HepG2 (cell line): ENCODE measurements around the gene EPB41. TPM values are rescaled to one million over a fixed set of nuclear protein-coding genes. Genes with fewer than 3 reads are reported as not detected.

Experiments
- AHR ChIP-seq: IDR thresholded peaks from 2 replicates; pipeline ENCODE4 v1.6.1; 2018; ENCODE audit warnings: missing genetic modification reagents, missing compliant biosample characterization
- ETV5 ChIP-seq: IDR thresholded peaks from 2 replicates; pipeline ENCODE4 v1.6.1; 2018; ENCODE audit warnings: missing biosample characterization, missing genetic modification reagents, inconsistent platforms, borderline replicate concordance
- HNF4G ChIP-seq, 2 experiments: sonication (generic) in 1 of 2; formaldehyde crosslinking in 1 of 2; IDR thresholded peaks; 2 replicates each; pipeline versions ENCODE4 v1.4.0 to v1.6.1; 2011 to 2020; ENCODE audit warnings: borderline replicate concordance in 2 of 2, low read depth in 2 of 2, mild to moderate bottlenecking in 2 of 2, low read length in 1 of 2, missing genetic modification reagents in 1 of 2, moderate library complexity in 1 of 2
- PATZ1 ChIP-seq: sonication (generic); formaldehyde crosslinking; IDR thresholded peaks from 2 replicates; pipeline ENCODE4 v1.4.0; 2020; ENCODE audit warnings: missing genetic modification reagents
- PAWR ChIP-seq: sonication (generic); formaldehyde crosslinking; IDR thresholded peaks from 2 replicates; pipeline ENCODE4 v1.4.0; 2020; ENCODE audit warnings: missing genetic modification reagents, mild to moderate bottlenecking, borderline replicate concordance
- PAX8 ChIP-seq: sonication (generic); formaldehyde crosslinking; IDR thresholded peaks from 2 replicates; pipeline ENCODE4 v1.8.0; 2022; ENCODE audit warnings: mild to moderate bottlenecking, missing genetic modification reagents, borderline replicate concordance
- PHB2 ChIP-seq: fragments of 450-650 bp; IDR thresholded peaks from 2 replicates; pipeline ENCODE4 v1.6.1; 2018; ENCODE audit not compliant: partially characterized antibody
- SIN3A ChIP-seq: IDR thresholded peaks from 2 replicates; pipeline ENCODE4 v1.6.1; 2011; ENCODE audit warnings: low read depth, mild to moderate bottlenecking, control low read depth, low read length, borderline replicate concordance
- SMARCC2 ChIP-seq: fragments of 450-650 bp; IDR thresholded peaks from 2 replicates; pipeline ENCODE4 v1.6.1; 2017; ENCODE audit warnings: antibody characterized with exemption, mild to moderate bottlenecking
- SNAPC2 ChIP-seq: sonication (generic); formaldehyde crosslinking; IDR thresholded peaks from 2 replicates; pipeline ENCODE4 v1.8.1; 2022; ENCODE audit warnings: mild to moderate bottlenecking, missing genetic modification reagents
- TBP ChIP-seq: sonication (generic); formaldehyde crosslinking; IDR thresholded peaks from 2 replicates; pipeline ENCODE4 v1.5.0; 2020; ENCODE audit warnings: missing genetic modification reagents
- ZMAT5 ChIP-seq: sonication (generic); formaldehyde crosslinking; IDR thresholded peaks from 2 replicates; pipeline ENCODE4 v1.5.0; 2020; ENCODE audit warnings: mild to moderate bottlenecking, low read depth, missing genetic modification reagents, borderline replicate concordance
- ZNF207 ChIP-seq: fragments of 450-650 bp; IDR thresholded peaks from 2 replicates; pipeline ENCODE4 v1.6.1; 2016; ENCODE audit warnings: antibody characterized with exemption, borderline replicate concordance
- ZNF260 ChIP-seq: sonication (generic); formaldehyde crosslinking; IDR thresholded peaks from 2 replicates; pipeline ENCODE4 v1.4.0; 2020; ENCODE audit warnings: missing genetic modification reagents, low read depth, mild to moderate bottlenecking, borderline replicate concordance
- ZNF263 ChIP-seq: sonication (generic); formaldehyde crosslinking; IDR thresholded peaks from 2 replicates; pipeline ENCODE4 v1.4.0; 2020; ENCODE audit warnings: missing genetic modification reagents
- ZNF292 ChIP-seq: sonication (generic); formaldehyde crosslinking; IDR thresholded peaks from 2 replicates; pipeline ENCODE4 v1.8.1; 2022; ENCODE audit warnings: mild to moderate bottlenecking, low read depth, missing genetic modification reagents, borderline replicate concordance
- ZNF329 ChIP-seq: sonication (generic); formaldehyde crosslinking; IDR thresholded peaks from 2 replicates; pipeline ENCODE4 v1.9.0; 2021; ENCODE audit warnings: low read depth, mild to moderate bottlenecking, missing genetic modification reagents
- ZNF567 ChIP-seq: sonication (generic); formaldehyde crosslinking; IDR thresholded peaks from 2 replicates; pipeline ENCODE4 v1.8.1; 2023; ENCODE audit warnings: mild to moderate bottlenecking, missing genetic modification reagents, borderline replicate concordance
- ZNF740 ChIP-seq: sonication (generic); formaldehyde crosslinking; IDR thresholded peaks from 2 replicates; pipeline ENCODE4 v1.4.0; 2020; ENCODE audit warnings: missing genetic modification reagents
- polyA plus RNA-seq, 8 experiments: library from polyadenylated mRNA; depleted of rRNA in 3 of 8; stranded (reverse) in 7 of 8; unstranded in 1 of 8; fragments of >200 nt; fragmentation: Illumina TruSeq in 4 of 8; extraction: Trizol in 4 of 8; gene quantifications; 2 replicates each; pipeline versions ENCODE4 v1.2.1 to v1.2.3, GENCODE V29; 2011 to 2016; ENCODE audit warnings: low read depth in 4 of 8, missing spikeins in 1 of 8, mixed read lengths in 1 of 8; ENCODE audit not compliant: insufficient read depth in 1 of 8
- total RNA-seq, 5 experiments: library from RNA; depleted of rRNA; stranded (reverse); fragments of >200 nt; fragmentation: Illumina TruSeq; extraction: Trizol; gene quantifications; 2 replicates each; pipeline ENCODE4 v1.2.3, GENCODE V29; 2016; ENCODE audit warnings: low read depth in 1 of 5
- TF ChIP-seq, protein P1 (sequence below): sonication (generic); formaldehyde crosslinking; conservative IDR thresholded peaks from 2 replicates; pipeline ENCODE4 v1.8.0; 2022; ENCODE audit warnings: missing genetic modification reagents
- TF ChIP-seq, protein P2 (sequence below): IDR thresholded peaks from 2 replicates; pipeline ENCODE4 v1.6.1; 2018; ENCODE audit warnings: missing genetic modification reagents
- TF ChIP-seq, protein P3 (sequence below): sonication (generic); formaldehyde crosslinking; IDR thresholded peaks from 2 replicates; pipeline ENCODE4 v1.4.0; 2020; ENCODE audit warnings: mild to moderate bottlenecking, missing genetic modification reagents

Gene EPB41
- total and polyA plus RNA-seq, 2 of the 13 experiments (the other 11 are each of a cell fraction or from before 2014, with no cell fraction given), result 34.5 to 46.7 TPM

GRCh38 chr1:28914228-28915030 lies at the start of gene EPB41 (continued):
- TF ChIP-seq, protein P1, sequence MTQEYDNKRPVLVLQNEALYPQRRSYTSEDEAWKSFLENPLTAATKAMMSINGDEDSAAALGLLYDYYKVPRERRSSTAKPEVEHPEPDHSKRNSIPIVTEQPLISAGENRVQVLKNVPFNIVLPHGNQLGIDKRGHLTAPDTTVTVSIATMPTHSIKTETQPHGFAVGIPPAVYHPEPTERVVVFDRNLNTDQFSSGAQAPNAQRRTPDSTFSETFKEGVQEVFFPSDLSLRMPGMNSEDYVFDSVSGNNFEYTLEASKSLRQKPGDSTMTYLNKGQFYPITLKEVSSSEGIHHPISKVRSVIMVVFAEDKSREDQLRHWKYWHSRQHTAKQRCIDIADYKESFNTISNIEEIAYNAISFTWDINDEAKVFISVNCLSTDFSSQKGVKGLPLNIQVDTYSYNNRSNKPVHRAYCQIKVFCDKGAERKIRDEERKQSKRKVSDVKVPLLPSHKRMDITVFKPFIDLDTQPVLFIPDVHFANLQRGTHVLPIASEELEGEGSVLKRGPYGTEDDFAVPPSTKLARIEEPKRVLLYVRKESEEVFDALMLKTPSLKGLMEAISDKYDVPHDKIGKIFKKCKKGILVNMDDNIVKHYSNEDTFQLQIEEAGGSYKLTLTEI (CRISPR knock-in tag), result no peak
- TF ChIP-seq, protein P2, sequence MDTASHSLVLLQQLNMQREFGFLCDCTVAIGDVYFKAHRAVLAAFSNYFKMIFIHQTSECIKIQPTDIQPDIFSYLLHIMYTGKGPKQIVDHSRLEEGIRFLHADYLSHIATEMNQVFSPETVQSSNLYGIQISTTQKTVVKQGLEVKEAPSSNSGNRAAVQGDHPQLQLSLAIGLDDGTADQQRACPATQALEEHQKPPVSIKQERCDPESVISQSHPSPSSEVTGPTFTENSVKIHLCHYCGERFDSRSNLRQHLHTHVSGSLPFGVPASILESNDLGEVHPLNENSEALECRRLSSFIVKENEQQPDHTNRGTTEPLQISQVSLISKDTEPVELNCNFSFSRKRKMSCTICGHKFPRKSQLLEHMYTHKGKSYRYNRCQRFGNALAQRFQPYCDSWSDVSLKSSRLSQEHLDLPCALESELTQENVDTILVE (CRISPR knock-in tag), result no peak; the same call in 1 of the 2 replicates
- 0 out of 2 replicates have a peak, but pooled peaks have one; percentile 42 for TF ChIP-seq AHR (CRISPR knock-in tag)
- TF ChIP-seq PATZ1 (CRISPR knock-in tag), result no peak
- no peak for TF ChIP-seq TBP (CRISPR knock-in tag)
- TF ChIP-seq SIN3A, result no peak; the same call in 1 of the 2 replicates
- no peak for TF ChIP-seq ZNF207
- peak; percentile 11; the same call in 1 of the 2 replicates for TF ChIP-seq HNF4G (IDR thresholded peaks at IDR 0.05; ENCODE audit: borderline replicate concordance, low read depth, low read length)
- no peak for TF ChIP-seq HNF4G (CRISPR knock-in tag; IDR thresholded peaks at IDR 0.05; ENCODE audit: borderline replicate concordance, low read depth)
- TF ChIP-seq ZNF292 (CRISPR knock-in tag), result no peak
- TF ChIP-seq ZNF567 (CRISPR knock-in tag), result no peak
- no peak for TF ChIP-seq ETV5 (CRISPR knock-in tag)
- TF ChIP-seq, protein P3, sequence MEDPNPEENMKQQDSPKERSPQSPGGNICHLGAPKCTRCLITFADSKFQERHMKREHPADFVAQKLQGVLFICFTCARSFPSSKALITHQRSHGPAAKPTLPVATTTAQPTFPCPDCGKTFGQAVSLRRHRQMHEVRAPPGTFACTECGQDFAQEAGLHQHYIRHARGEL (CRISPR knock-in tag), result no peak
- no peak for TF ChIP-seq ZNF260
- TF ChIP-seq ZNF329 (CRISPR knock-in tag), result no peak
- TF ChIP-seq ZMAT5 (CRISPR knock-in tag), result no peak
- no peak for TF ChIP-seq ZNF740 (CRISPR knock-in tag)
- no peak for TF ChIP-seq SMARCC2
- TF ChIP-seq PAWR, result no peak
- no peak for TF ChIP-seq PAX8 (CRISPR knock-in tag)
- no peak for TF ChIP-seq PHB2
- TF ChIP-seq ZNF263 (CRISPR knock-in tag), result 0 out of 2 replicates have a peak, but pooled peaks have one; percentile 53
- TF ChIP-seq SNAPC2, result no peak
